Measurements from ENCODE around the gene PRR29.

DNA sequence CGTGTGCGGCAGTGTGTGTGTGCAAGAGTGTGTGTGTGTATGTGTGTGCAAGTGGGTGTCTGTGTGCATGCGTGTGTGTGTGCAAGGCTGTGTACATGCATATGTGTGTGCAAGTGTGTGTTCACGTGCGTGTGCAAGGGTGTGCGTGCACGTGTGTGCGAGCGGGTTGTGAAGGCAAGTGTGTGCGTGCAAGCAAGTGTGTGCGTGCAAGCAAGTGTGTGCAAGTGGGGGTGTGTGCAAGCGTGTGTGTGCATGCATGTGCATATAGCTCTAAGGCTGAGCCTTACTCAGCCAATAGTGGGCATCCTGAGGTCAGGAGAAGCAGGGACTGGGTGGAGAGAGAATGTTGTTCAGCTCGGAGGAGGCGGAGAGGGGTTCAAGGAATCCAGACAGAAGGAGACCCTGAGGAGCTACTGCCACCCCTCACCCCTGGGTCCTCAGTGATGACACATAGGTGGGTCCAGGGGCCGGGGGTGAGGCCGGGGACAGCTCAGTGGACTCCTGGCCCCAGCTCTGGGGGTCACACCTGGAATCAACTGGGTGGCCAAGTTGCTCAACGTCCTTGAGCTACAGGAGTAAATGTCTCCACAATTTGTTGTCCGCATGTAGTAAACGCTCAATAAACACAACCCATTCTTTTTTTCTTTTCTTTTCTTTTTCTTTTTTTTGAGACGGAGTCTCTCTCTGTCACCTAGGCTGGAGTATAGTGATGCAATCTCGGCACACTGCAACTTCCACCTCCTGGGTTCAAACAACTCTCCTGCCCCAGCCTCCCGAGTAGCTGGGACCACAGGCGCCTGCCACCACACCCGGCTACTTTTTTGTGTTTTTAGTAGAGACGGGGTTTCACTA is 1.8 kb downstream of the PRR29 start:
- TF ChIP-seq CTCF (IDR thresholded peaks at IDR 0.05) (no peak), EP300 (IDR thresholded peaks at IDR 0.05) (no peak)
